ENCODE measurements around the gene DVL1. TPM values are rescaled to one million over a fixed set of nuclear protein-coding genes. Genes with fewer than 3 reads are reported as not detected.

The DVL1 gene
- polyA plus RNA-seq, 1 experiment, result 8.9 TPM

GRCh38 chr1:1312450-1313314 is 36.5 kb downstream of the DVL1 start:
- Histone ChIP-seq H3K4me3 (ENCODE audit: low read depth, low read length) (no peak overlapping the region), H3K27ac (ENCODE audit: low read depth, low read length) (no peak overlapping the region), H3K9me3 (ENCODE audit: control insufficient read depth, insufficient read depth, low read length) (no peaks in the 10 kb centered on the region), H3K27me3 (ENCODE audit: control insufficient read depth, insufficient read depth, low read length) (no peaks in the 10 kb centered on the region)
- POLR2A ChIA-PET, result no interaction called here
- TF ChIP-seq CTCF (IDR thresholded peaks at IDR 0.05; ENCODE audit: low read depth, low read length), result no peak
- no peak for DNase-seq (ENCODE audit: low read depth, low spot score)
- CTCF ChIA-PET, result no interaction called here

- Histone ChIP-seq H3K9me3 (ENCODE audit: control insufficient read depth, insufficient read depth, low read length) (no peaks in the 10 kb centered on the region; the same call in 1 of the 2 replicates), H3K27ac (ENCODE audit: low read depth, low read length) (no peak overlapping the region), H3K27me3 (ENCODE audit: control insufficient read depth, insufficient read depth, low read length) (no peaks in the 10 kb centered on the region), H3K4me3 (ENCODE audit: low read depth, low read length) (no peak overlapping the region)
- ChIA-PET POLR2A (interaction anchor here (1.1 kb wide), 1 partner anchor 60 kb away, joined by 3 read pairs; no protein-coding TSS in a partner anchor), CTCF (no interaction called here)
- no peak for TF ChIP-seq CTCF (IDR thresholded peaks at IDR 0.05; ENCODE audit: low read depth, low read length)
- no peak for DNase-seq (ENCODE audit: low read depth, low spot score)
Observed at GRCh38 chr1:1311107-1312104, 37.8 kb downstream of the DVL1 start.

GRCh38 chr1:1310476-1311053 is 38.7 kb downstream of the DVL1 start:
- CTCF ChIA-PET, result no interaction called here
- DNase-seq (ENCODE audit: low read depth, low spot score), result no peak
- H3K27ac ChIP-seq (ENCODE audit: low read depth, low read length), result no peak overlapping the region
- POLR2A ChIA-PET, result interaction anchor here (1.1 kb wide), 1 partner anchor 61 kb away, joined by 3 read pairs; no protein-coding TSS in a partner anchor
- TF ChIP-seq CTCF (IDR thresholded peaks at IDR 0.05; ENCODE audit: low read depth, low read length), result no peak
- H3K4me3 ChIP-seq (ENCODE audit: low read depth, low read length), result no peak overlapping the region
- H3K9me3 ChIP-seq (ENCODE audit: control insufficient read depth, insufficient read depth, low read length), result no peaks in the 10 kb centered on the region; the same call in 1 of the 2 replicates
- no peaks in the 10 kb centered on the region for H3K27me3 ChIP-seq (ENCODE audit: control insufficient read depth, insufficient read depth, low read length)

DNA sequence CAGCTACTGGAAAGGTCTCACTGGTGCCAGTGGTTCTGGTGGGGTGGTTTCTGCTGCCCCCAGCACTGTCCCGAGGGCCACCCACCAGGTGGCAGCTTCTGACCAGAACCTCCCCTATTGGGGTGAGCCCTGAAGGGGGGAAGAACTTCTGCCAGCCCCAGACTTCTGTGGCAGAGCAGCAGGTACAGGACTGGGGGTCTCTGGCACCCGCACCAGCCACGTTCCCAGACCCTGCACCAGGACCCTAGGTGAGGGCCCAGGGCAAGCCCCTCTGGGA is 39.2 kb downstream of the DVL1 start:
- peak overlapping the region; percentile 70; the same call in 1 of the 2 replicates for H3K4me3 ChIP-seq (ENCODE audit: low read depth, low read length)

More for the DNA sequence above, 39.2 kb downstream of the DVL1 start:
- CTCF ChIA-PET, result no interaction called here
- TF ChIP-seq CTCF (IDR thresholded peaks at IDR 0.05; ENCODE audit: low read depth, low read length), result no peak
- no peak overlapping the region for H3K27ac ChIP-seq (ENCODE audit: low read depth, low read length)
- POLR2A ChIA-PET, result no interaction called here
- no peaks in the 10 kb centered on the region for H3K27me3 ChIP-seq (ENCODE audit: control insufficient read depth, insufficient read depth, low read length)
- DNase-seq (ENCODE audit: low read depth, low spot score), result no peak
- H3K9me3 ChIP-seq (ENCODE audit: control insufficient read depth, insufficient read depth, low read length), result no peaks in the 10 kb centered on the region; the same call in 1 of the 2 replicates

Data from AG04450 (cell line).